Epithelial cell of esophagus (primary cell): ENCODE results near the gene NOL4L.

ENCODE experiments used
- DNase-seq: peaks from one replicate; pipeline ENCODE4 v3.0.0; 2010; ENCODE audit warnings: low read depth
- H3K4me3 ChIP-seq: 2 replicates; pipeline ENCODE4 v1.5.1; 2011; ENCODE audit warnings: mild to moderate bottlenecking, low read length, control low read depth
- CTCF ChIP-seq: IDR thresholded peaks from 2 replicates; pipeline ENCODE4 v1.5.1; 2011; ENCODE audit warnings: low read depth, mild to moderate bottlenecking, low read length, control low read depth, inconsistent platforms; ENCODE audit not compliant: insufficient read depth; ENCODE audit errors: missing control alignments

The NOL4L gene

GRCh38 chr20:32406701-32407100 is 178.4 kb downstream of the NOL4L start:
- no peak overlapping the region for H3K4me3 ChIP-seq
- TF ChIP-seq CTCF = no peak
- no peak for DNase-seq

- no peak overlapping the region for H3K4me3 ChIP-seq
- TF ChIP-seq CTCF = no peak
- no peak for DNase-seq
Measured at GRCh38 chr20:32404017-32404416, 181.1 kb downstream of the NOL4L start.

- H3K4me3 ChIP-seq = no peak overlapping the region
- no peak for TF ChIP-seq CTCF
- DNase-seq = no peak
Measured at GRCh38 chr20:32400476-32400875, 184.7 kb downstream of the NOL4L start.

- no peak for DNase-seq
- no peak overlapping the region for H3K4me3 ChIP-seq
- TF ChIP-seq CTCF = no peak
Measured at GRCh38 chr20:32397567-32398084, 187.5 kb downstream of the NOL4L start.

GRCh38 chr20:32396646-32397160 is 188.4 kb downstream of the NOL4L start:
- TF ChIP-seq CTCF = no peak
- no peak for DNase-seq
- no peak overlapping the region for H3K4me3 ChIP-seq

GRCh38 chr20:32395066-32395465 is 190.1 kb downstream of the NOL4L start:
- no peak for DNase-seq
- no peak overlapping the region for H3K4me3 ChIP-seq
- TF ChIP-seq CTCF = no peak
